HCT116 (cell line): ENCODE data around the gene GTF3C4. TPM values are rescaled to one million over a fixed set of nuclear protein-coding genes. Genes with fewer than 3 reads are reported as not detected.

Source experiments
- ATAC-seq: fragments of 200-7000 bp; cut with Tn5 transposase; 2 replicates; pipeline ENCODE4 v1.9.1; 2020; ENCODE audit warnings: mild to moderate bottlenecking, moderate library complexity
- BruUV-seq: library from RNA; stranded (reverse); fragments of 400-500 nt; replicated peaks from 2 replicates; lab custom pipeline; 2021; lab: Mats Ljungman, UMichigan
- CTCF ChIA-PET: fragments of 300-600 bp; sonication (Branson Sonifier 250); formaldehyde crosslinking; loops from one replicate; lab custom pipeline; 2021; ENCODE audit warnings: antibody characterized with exemption; lab: Charles Lee
- POLR2A ChIA-PET: fragments of 300-600, 350-600 bp; sonication (Branson Sonifier 250); formaldehyde crosslinking; loops from one replicate; lab custom pipeline; 2021; ENCODE audit warnings: antibody characterized with exemption; lab: Charles Lee
- RAD21 ChIA-PET, 2 experiments: fragments of 300-600 bp; sonication (Branson Sonifier 250); formaldehyde crosslinking; loops; one replicate each; lab custom pipeline; 2023; ENCODE audit warnings: low total read pairs in 2 of 2; ENCODE audit not compliant: uncharacterized antibody in 2 of 2, unreplicated experiment in 2 of 2, low non-redundant PET in 1 of 2; lab: Charles Lee
- DNase-seq: peaks from one replicate; pipeline ENCODE4 v3.0.0-alpha.2; 2010; ENCODE audit warnings: low read depth, low spot score
- H2AFZ ChIP-seq: fragments of 200-600 bp; shearing (Covaris generic), sonication (generic); 2 replicates; pipeline ENCODE4 v1.6.1; 2017; ENCODE audit warnings: low read depth, mixed run types, mixed read lengths, antibody characterized with exemption, low read length; ENCODE audit not compliant: poor library complexity, severe bottlenecking
- H3K27ac ChIP-seq: 2 replicates; pipeline ENCODE4 v1.5.1; 2012; ENCODE audit warnings: low read depth, low read length
- H3K27me3 ChIP-seq: fragments of 200-600 bp; sonication (generic); 2 replicates; pipeline ENCODE4 v1.6.1; 2016; ENCODE audit warnings: mixed run types, low read length, mixed read lengths; ENCODE audit not compliant: insufficient read depth
- H3K36me3 ChIP-seq, 2 experiments: fragments of 200-500 bp in 1 of 2; fragments of 200-600 bp in 1 of 2; sonication (Bioruptor generic) in 1 of 2; sonication (generic) in 1 of 2; 2 replicates each; pipeline versions ENCODE4 v1.5.1 to v1.6.1; 2014 to 2016; ENCODE audit warnings: low read length in 2 of 2, inconsistent platforms in 1 of 2, mixed read lengths in 1 of 2, mixed run types in 1 of 2; ENCODE audit not compliant: insufficient read depth in 2 of 2, control insufficient read depth in 1 of 2
- H3K4me1 ChIP-seq, 2 experiments: fragments of 200-600 bp in 1 of 2; sonication (generic) in 1 of 2; 2 replicates each; pipeline versions ENCODE4 v1.5.1 to v1.6.1; 2012 to 2017; ENCODE audit warnings: low read length in 2 of 2, inconsistent platforms in 1 of 2, mild to moderate bottlenecking in 1 of 2, mixed read lengths in 1 of 2, mixed run types in 1 of 2, moderate library complexity in 1 of 2; ENCODE audit not compliant: insufficient read depth in 2 of 2, control insufficient read depth in 1 of 2
- H3K4me2 ChIP-seq: fragments of 200-600 bp; sonication (generic); 2 replicates; pipeline ENCODE4 v1.6.1; 2017; ENCODE audit warnings: mixed run types, low read length, mixed read lengths
- H3K4me3 ChIP-seq, 2 experiments: fragments of 200-600 bp in 1 of 2; sonication (generic) in 1 of 2; replicated peaks in 1 of 2; 2 replicates each; pipeline ENCODE4 v1.5.1; 2011 to 2016; ENCODE audit warnings: low read length in 2 of 2, control low read depth in 1 of 2, low read depth in 1 of 2, mild to moderate bottlenecking in 1 of 2, mixed read lengths in 1 of 2, mixed run types in 1 of 2
- H3K79me2 ChIP-seq: fragments of 200-600 bp; sonication (generic); 2 replicates; pipeline ENCODE4 v1.6.1; 2017; ENCODE audit warnings: mild to moderate bottlenecking, mixed run types, low read length, moderate library complexity, mixed read lengths; ENCODE audit not compliant: insufficient read depth
- H3K9ac ChIP-seq: fragments of 200-600 bp; sonication (generic); 2 replicates; pipeline ENCODE4 v1.6.1; 2016; ENCODE audit warnings: low read length, mixed read lengths
- H3K9me2 ChIP-seq: fragments of 200-600 bp; sonication (generic), shearing (Covaris generic); 2 replicates; pipeline ENCODE4 v1.6.1; 2017; ENCODE audit warnings: mixed run types, mild to moderate bottlenecking, moderate library complexity; ENCODE audit not compliant: insufficient read depth
- H3K9me3 ChIP-seq, 2 experiments: fragments of 200-500 bp in 1 of 2; fragments of 200-600 bp in 1 of 2; sonication (Bioruptor generic) in 1 of 2; sonication (generic) in 1 of 2; 2 replicates each; pipeline ENCODE4 v1.6.1; 2014 to 2017; ENCODE audit warnings: low read length in 2 of 2, mixed read lengths in 2 of 2, inconsistent platforms in 1 of 2, low read depth in 1 of 2, mild to moderate bottlenecking in 1 of 2, mixed run types in 1 of 2, moderate library complexity in 1 of 2; ENCODE audit not compliant: control insufficient read depth in 1 of 2, insufficient read depth in 1 of 2
- H4K20me1 ChIP-seq: fragments of 200-600 bp; sonication (generic), shearing (Covaris generic); 2 replicates; pipeline ENCODE4 v1.6.1; 2017; ENCODE audit warnings: mixed run types, mild to moderate bottlenecking, moderate library complexity; ENCODE audit not compliant: insufficient read depth
- EGR1 ChIP-seq: IDR thresholded peaks from 2 replicates; pipeline ENCODE4 v1.6.1; 2012; ENCODE audit warnings: low read depth
- ELF1 ChIP-seq: IDR thresholded peaks from 2 replicates; pipeline ENCODE4 v1.6.1; 2012; ENCODE audit warnings: low read depth, borderline replicate concordance
- EZH2 ChIP-seq: fragments of 200-600 bp; sonication (generic); IDR thresholded peaks from 2 replicates; pipeline ENCODE4 v1.6.1; 2017; ENCODE audit warnings: antibody characterized with exemption, mixed run types
- EZH2phosphoT487 ChIP-seq: fragments of 200-600 bp; IDR thresholded peaks from 2 replicates; pipeline ENCODE4 v1.6.1; 2018; ENCODE audit warnings: antibody characterized with exemption, borderline replicate concordance
- JUND ChIP-seq: IDR thresholded peaks from 2 replicates; pipeline ENCODE4 v1.6.1; 2012
- POLR2A ChIP-seq: IDR thresholded peaks from 2 replicates; pipeline ENCODE4 v1.7.0; 2011; ENCODE audit warnings: borderline replicate concordance; ENCODE audit not compliant: insufficient read depth, insufficient read length; ENCODE audit errors: extremely low read depth
- RAD21 ChIP-seq: IDR thresholded peaks from 2 replicates; pipeline ENCODE4 v1.6.1; 2012; ENCODE audit warnings: low read depth, mild to moderate bottlenecking
- SP1 ChIP-seq: IDR thresholded peaks from 2 replicates; pipeline ENCODE4 v1.6.1; 2012; ENCODE audit warnings: low read depth
- SRF ChIP-seq: IDR thresholded peaks from 2 replicates; pipeline ENCODE4 v1.6.1; 2012; ENCODE audit warnings: low read depth
- TCF7L2 ChIP-seq: IDR thresholded peaks from 2 replicates; pipeline ENCODE4 v1.7.0; 2011; ENCODE audit warnings: borderline replicate concordance, inconsistent platforms; ENCODE audit not compliant: insufficient read depth, insufficient read length; ENCODE audit errors: extremely low read depth
- YY1 ChIP-seq: IDR thresholded peaks from 2 replicates; pipeline ENCODE4 v1.6.1; 2011; ENCODE audit warnings: low read length, low read depth, moderate library complexity, mild to moderate bottlenecking; ENCODE audit not compliant: insufficient replicate concordance; ENCODE audit errors: extremely low read depth
- ZFX ChIP-seq: fragments of 450-650 bp; IDR thresholded peaks from 2 replicates; pipeline ENCODE4 v1.6.1; 2017
- intact Hi-C: fragments of 100-400 bp; cut with micrococcal nuclease; formaldehyde crosslinking; loops from 2 replicates; pipeline ENCODE4 v1.10.0; 2022
- total RNA-seq: library from RNA; stranded (reverse); gene quantifications from one replicate; pipeline ENCODE4 v1.2.1, GENCODE V29; 2021; ENCODE audit not compliant: unreplicated experiment
- TF ChIP-seq, protein P1 (sequence below): IDR thresholded peaks from 2 replicates; pipeline ENCODE4 v1.6.1; 2012; ENCODE audit warnings: low read depth
- TF ChIP-seq, protein P2 (sequence below): IDR thresholded peaks from 2 replicates; pipeline ENCODE4 v1.6.1; 2012
- TF ChIP-seq, protein P3 (sequence below), 3 experiments: fragments of 200-600 bp in 1 of 3; sonication (generic) in 1 of 3; IDR thresholded peaks in 2 of 3; conservative IDR thresholded peaks in 1 of 3; 2 replicates each; pipeline ENCODE4 v1.5.1; 2012 to 2017; ENCODE audit warnings: low read depth in 2 of 3, low read length in 2 of 3, antibody characterized with exemption in 1 of 3, borderline replicate concordance in 1 of 3, control low read depth in 1 of 3, mild to moderate bottlenecking in 1 of 3, mixed read lengths in 1 of 3, mixed run types in 1 of 3, moderate library complexity in 1 of 3; ENCODE audit not compliant: insufficient read depth in 1 of 3

Gene GTF3C4
- total RNA-seq, 1 experiment from 2014 or later = 26.4 TPM

DNA sequence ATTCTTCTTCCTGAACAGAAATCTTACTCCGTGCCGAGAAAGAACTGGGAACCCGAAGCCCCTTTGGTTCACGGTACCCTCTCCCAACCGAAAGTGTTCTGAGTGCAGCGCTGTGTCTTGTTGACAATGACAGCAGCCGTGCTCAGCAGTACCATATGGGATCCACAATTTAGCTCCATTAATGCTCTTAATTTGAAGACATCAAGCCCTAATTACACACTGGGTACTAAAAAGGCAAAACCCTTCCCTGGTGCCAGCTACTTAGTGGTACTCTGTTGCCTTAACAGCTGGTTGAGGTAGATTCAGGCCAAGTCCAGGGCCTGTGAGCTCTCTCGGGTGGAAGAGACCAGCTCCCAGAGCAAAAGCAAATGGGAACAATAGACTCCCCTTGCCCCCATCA is 25.0 kb upstream of the GTF3C4 start (continued):
- TF ChIP-seq, protein P1, sequence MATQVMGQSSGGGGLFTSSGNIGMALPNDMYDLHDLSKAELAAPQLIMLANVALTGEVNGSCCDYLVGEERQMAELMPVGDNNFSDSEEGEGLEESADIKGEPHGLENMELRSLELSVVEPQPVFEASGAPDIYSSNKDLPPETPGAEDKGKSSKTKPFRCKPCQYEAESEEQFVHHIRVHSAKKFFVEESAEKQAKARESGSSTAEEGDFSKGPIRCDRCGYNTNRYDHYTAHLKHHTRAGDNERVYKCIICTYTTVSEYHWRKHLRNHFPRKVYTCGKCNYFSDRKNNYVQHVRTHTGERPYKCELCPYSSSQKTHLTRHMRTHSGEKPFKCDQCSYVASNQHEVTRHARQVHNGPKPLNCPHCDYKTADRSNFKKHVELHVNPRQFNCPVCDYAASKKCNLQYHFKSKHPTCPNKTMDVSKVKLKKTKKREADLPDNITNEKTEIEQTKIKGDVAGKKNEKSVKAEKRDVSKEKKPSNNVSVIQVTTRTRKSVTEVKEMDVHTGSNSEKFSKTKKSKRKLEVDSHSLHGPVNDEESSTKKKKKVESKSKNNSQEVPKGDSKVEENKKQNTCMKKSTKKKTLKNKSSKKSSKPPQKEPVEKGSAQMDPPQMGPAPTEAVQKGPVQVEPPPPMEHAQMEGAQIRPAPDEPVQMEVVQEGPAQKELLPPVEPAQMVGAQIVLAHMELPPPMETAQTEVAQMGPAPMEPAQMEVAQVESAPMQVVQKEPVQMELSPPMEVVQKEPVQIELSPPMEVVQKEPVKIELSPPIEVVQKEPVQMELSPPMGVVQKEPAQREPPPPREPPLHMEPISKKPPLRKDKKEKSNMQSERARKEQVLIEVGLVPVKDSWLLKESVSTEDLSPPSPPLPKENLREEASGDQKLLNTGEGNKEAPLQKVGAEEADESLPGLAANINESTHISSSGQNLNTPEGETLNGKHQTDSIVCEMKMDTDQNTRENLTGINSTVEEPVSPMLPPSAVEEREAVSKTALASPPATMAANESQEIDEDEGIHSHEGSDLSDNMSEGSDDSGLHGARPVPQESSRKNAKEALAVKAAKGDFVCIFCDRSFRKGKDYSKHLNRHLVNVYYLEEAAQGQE = no peak
- TF ChIP-seq RAD21 = no peak

DNA sequence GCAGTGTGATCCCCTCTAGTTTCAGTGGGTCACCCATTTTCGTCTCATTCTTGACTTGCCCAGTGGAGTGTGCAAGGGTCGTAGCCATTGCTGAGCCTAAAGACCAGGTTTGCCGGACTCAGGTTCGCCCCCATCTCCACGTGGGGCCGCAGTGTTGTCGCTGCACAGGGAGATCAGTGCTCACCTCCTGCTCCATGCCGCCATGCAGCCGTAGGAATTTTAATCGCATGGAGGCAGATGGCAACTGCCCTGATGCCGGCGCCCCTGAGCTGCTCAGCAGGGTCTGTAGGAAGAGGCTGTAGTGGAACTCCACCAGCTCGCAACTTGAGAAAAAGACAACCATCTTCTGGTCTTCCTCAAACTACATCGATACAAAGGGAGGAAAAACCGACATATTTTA is 24.6 kb upstream of the GTF3C4 start:
- Histone ChIP-seq H3K36me3 (peaks cover 56 to 62% of the 10 kb centered on the region in 2 experiments; a peak in 3 of 4 replicates), H3K27ac (no peak overlapping the region), H3K79me2 (peaks cover 8% of the 10 kb centered on the region; the same call in 1 of the 2 replicates), H3K9me3 (no peaks in the 10 kb centered on the region), H3K4me2 (no peak overlapping the region), H3K9me2 (no peaks in the 10 kb centered on the region), H2AFZ (no peak overlapping the region), H3K4me3 (no peak overlapping the region), H3K27me3 (no peaks in the 10 kb centered on the region), H4K20me1 (no peaks in the 10 kb centered on the region), H3K4me1 (no peaks in the 10 kb centered on the region), H3K9ac (no peak overlapping the region)
- no peak for DNase-seq
- no peak for ATAC-seq
- no TSS peak for BruUV-seq
- intact Hi-C loops = no loop called here
- RAD21 ChIA-PET = no interaction called here
- CTCF ChIA-PET = no interaction called here
- POLR2A ChIA-PET = no interaction called here
- TF ChIP-seq TCF7L2 (no peak), ELF1 (no peak), EZH2 (no peak), POLR2A (no peak), EGR1 (no peak), SRF (no peak), YY1 (no peak), ZFX (no peak), EZH2phosphoT487 (no peak), JUND (no peak), SP1 (no peak)
- TF ChIP-seq, protein P2, sequence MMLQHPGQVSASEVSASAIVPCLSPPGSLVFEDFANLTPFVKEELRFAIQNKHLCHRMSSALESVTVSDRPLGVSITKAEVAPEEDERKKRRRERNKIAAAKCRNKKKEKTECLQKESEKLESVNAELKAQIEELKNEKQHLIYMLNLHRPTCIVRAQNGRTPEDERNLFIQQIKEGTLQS = no peak
- TF ChIP-seq, protein P1 = no peak
- TF ChIP-seq, protein P3, sequence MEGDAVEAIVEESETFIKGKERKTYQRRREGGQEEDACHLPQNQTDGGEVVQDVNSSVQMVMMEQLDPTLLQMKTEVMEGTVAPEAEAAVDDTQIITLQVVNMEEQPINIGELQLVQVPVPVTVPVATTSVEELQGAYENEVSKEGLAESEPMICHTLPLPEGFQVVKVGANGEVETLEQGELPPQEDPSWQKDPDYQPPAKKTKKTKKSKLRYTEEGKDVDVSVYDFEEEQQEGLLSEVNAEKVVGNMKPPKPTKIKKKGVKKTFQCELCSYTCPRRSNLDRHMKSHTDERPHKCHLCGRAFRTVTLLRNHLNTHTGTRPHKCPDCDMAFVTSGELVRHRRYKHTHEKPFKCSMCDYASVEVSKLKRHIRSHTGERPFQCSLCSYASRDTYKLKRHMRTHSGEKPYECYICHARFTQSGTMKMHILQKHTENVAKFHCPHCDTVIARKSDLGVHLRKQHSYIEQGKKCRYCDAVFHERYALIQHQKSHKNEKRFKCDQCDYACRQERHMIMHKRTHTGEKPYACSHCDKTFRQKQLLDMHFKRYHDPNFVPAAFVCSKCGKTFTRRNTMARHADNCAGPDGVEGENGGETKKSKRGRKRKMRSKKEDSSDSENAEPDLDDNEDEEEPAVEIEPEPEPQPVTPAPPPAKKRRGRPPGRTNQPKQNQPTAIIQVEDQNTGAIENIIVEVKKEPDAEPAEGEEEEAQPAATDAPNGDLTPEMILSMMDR (IDR thresholded peaks at IDR 0.05 in 2 of 3, conservative IDR thresholded peaks at IDR 0.05 in 1 of 3; ENCODE audit: borderline replicate concordance in 1 of 3, insufficient read depth in 1 of 3, low read depth in 2 of 3, low read length in 2 of 3) = no peak
